ENCODE results near the gene DIP2C.

- TF ChIP-seq POLR2AphosphoS5 (IDR thresholded peaks at IDR 0.05; ENCODE audit: insufficient read depth in 1 of 2, low read depth in 1 of 2) (no peak), CTCF (IDR thresholded peaks at IDR 0.05) (no peak), POLR2A (IDR thresholded peaks at IDR 0.05) (no peak)
These were observed 217.1 kb downstream of the DIP2C start for GRCh38 chr10:472241-472910.
